GM18507 (cell line): Measurements from ENCODE around the gene SERPINA5.

Source experiments
- DNase-seq: peaks from one replicate; pipeline ENCODE4 v3.0.0; 2011; ENCODE audit warnings: low read depth; ENCODE audit not compliant: insufficient read length; ENCODE audit errors: extremely low spot score
- FAIRE-seq: peaks from 2 replicates; lab custom pipeline; 2011; peaks lifted over from hg19 to GRCh38; lab: Jason Lieb, UNC

The SERPINA5 gene

DNA sequence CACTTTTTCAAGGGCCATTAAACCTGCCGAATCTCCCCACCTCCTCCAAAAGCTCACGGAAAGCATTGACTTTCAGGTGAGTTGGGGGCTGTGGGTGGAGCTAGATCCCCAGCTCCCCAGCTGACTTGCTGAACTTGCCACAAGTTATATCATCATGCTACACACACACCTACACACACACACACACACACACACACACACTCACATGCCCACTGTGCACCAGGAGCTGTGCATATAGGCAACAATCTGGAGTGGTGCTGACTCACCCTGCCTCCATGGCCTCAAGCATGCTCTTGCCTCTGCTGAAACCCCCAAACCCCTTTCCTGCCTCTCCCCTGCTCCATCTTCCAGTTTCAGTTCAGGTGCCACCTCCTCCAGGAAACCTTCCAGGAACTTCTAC lies 57.1 kb downstream of the SERPINA5 start:
- FAIRE-seq: no peak
- DNase-seq: no peak

DNA sequence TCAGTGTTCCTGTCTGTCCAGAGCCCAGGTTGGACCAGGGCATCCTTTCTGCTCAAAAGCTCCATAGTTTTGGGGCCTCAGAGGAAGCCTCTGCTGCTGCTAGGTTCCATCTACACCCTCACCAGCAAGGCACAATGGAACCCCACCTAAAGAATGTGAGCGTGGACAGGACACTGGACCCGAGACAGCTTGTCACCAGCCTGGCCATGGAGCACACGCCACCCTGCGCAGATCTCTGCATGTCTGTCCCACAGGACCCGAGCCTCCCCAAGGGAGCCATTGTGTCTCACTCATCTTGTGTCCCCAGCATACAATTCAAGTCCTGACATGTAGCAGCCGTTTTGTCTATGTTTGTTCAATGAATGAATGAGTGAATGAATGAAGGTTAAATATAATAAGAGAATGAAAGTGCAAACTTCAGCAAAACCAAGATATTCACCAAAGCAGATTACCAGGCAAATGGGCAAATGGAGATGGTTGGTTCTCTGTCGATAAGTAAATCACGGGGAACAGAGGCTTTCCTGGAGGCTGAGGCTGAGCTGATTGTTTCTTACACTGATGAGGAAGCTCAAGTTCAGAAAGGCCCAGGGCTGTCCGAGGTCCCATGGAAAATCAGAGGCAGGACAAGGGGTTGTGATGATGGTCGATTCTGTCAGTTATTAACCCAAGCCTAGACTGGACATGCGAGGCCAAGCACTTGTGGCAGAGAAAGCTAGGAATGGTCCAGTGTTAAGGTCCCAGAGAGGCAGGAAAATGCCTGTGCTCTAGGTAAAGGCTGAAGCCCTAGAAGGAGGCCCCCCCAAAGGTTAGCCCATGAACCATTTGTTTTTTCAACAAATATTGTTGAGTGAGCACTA lies 58.0 kb downstream of the SERPINA5 start:
- no peak for FAIRE-seq
- no peak for DNase-seq

DNA sequence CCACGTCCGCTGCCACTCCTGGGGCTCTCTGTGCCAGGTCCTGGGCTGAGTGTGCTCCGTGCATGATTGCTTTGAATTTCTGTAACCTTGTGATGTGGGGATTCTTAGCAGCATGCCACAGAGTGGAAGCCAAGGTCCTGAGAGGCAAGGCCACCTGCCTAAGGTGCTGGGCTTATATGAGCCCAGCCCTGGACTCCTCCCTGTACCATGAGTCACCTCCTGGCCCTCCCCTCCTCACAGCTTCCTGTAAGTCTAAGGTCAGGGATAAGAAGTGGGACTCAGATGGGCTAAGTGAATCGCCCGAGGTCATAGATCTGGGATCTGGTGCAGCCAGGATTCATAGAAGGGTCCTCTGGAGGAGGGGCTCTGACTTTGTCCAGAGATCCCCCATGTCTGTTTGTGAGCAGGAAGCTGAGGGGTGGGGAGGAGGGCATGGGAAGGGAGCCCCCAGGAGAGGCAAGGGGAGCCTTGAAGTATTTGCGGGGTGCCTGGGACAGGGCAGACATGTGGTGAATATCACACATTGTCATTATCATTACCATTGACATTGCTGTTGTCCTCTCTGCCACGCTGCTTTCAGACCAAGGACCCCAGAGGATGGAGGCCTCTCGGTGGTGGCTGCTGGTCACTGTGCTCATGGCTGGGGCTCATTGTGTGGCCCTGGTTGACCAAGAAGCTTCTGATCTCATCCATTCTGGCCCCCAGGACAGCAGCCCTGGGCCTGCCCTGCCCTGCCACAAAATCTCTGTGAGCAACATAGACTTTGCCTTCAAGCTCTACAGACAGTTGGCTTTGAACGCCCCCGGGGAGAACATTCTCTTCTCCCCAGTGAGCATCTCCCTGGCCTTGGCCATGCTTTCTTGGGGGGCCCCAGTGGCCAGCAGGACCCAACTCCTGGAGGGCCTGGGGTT lies 59.8 kb downstream of the SERPINA5 start:
- FAIRE-seq (no peak), DNase-seq (no peak)

DNA sequence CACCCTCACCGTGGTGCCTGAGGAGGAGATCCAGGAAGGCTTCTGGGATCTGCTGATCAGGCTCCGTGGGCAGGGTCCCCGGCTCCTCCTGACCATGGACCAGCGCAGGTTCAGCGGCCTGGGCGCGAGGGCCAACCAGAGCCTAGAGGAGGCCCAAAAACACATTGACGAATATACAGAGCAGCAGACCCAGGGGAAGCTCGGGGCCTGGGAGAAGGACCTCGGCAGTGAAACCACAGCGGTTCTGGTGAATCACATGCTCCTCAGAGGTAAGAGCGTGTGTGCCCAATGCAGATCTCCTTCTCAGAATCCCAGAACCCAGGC lies 60.4 kb downstream of the SERPINA5 start:
- FAIRE-seq: no peak
- DNase-seq: no peak
